Common myeloid progenitor, CD34-positive (primary cell): Measurements from ENCODE around the gene BGLAP.

ENCODE experiments used
- CTCF ChIA-PET: fragments of 350-600 bp; sonication (Branson Sonifier 250); formaldehyde crosslinking; loops from one replicate; lab custom pipeline; 2021; ENCODE audit warnings: antibody characterized with exemption; lab: Charles Lee
- POLR2A ChIA-PET: fragments of 350-600 bp; sonication (Branson Sonifier 250); formaldehyde crosslinking; loops from one replicate; lab custom pipeline; 2021; ENCODE audit warnings: antibody characterized with exemption; lab: Charles Lee
- DNase-seq, 3 donors: peaks; one replicate each; pipeline versions ENCODE4 v3.0.0 to v3.0.0-alpha.2; 2013
- H3K27ac ChIP-seq, 2 experiments: 1 replicate in 1 of 2; 2 replicates in 1 of 2; pipeline ENCODE4 v1.7.0; 2013; ENCODE audit warnings: inconsistent platforms in 2 of 2, low read length in 2 of 2, mild to moderate bottlenecking in 2 of 2, low read depth in 1 of 2, moderate library complexity in 1 of 2; ENCODE audit not compliant: severe bottlenecking in 2 of 2, insufficient read depth in 1 of 2, poor library complexity in 1 of 2
- H3K27me3 ChIP-seq, 5 experiments: replicated peaks in 2 of 5; 1 replicate in 3 of 5; 2 replicates in 2 of 5; pipeline versions ENCODE4 v1.6.1 to v1.7.0; 2013; ENCODE audit warnings: low read length in 4 of 5, mild to moderate bottlenecking in 2 of 5, moderate library complexity in 2 of 5, inconsistent platforms in 1 of 5; ENCODE audit not compliant: insufficient read depth in 5 of 5, control insufficient read depth in 4 of 5
- H3K36me3 ChIP-seq, 4 experiments: 1 replicate in 2 of 4; 2 replicates in 2 of 4; pipeline versions ENCODE4 v1.6.1 to v1.7.0; 2013; ENCODE audit warnings: low read length in 3 of 4, control low read depth in 1 of 4, mild to moderate bottlenecking in 1 of 4; ENCODE audit not compliant: control insufficient read depth in 4 of 4, insufficient read depth in 4 of 4
- H3K4me1 ChIP-seq, 4 experiments: 1 replicate in 3 of 4; 2 replicates in 1 of 4; pipeline versions ENCODE4 v1.6.1 to v1.7.1; 2013; ENCODE audit warnings: low read length in 3 of 4, mild to moderate bottlenecking in 3 of 4, control low read depth in 1 of 4, inconsistent platforms in 1 of 4, moderate library complexity in 1 of 4; ENCODE audit not compliant: control insufficient read depth in 4 of 4, insufficient read depth in 4 of 4; ENCODE audit errors: control extremely low read depth in 1 of 4
- H3K4me3 ChIP-seq, 7 experiments: 1 replicate in 4 of 7; 2 replicates in 3 of 7; pipeline versions ENCODE4 v1.5.1 to v1.7.0; 2013; ENCODE audit warnings: mild to moderate bottlenecking in 7 of 7, low read length in 6 of 7, moderate library complexity in 6 of 7, inconsistent platforms in 2 of 7, low read depth in 2 of 7, control low read depth in 1 of 7; ENCODE audit not compliant: insufficient read depth in 4 of 7, control insufficient read depth in 1 of 7; ENCODE audit errors: extremely low read depth in 1 of 7
- H3K9me3 ChIP-seq, 5 experiments: 1 replicate in 4 of 5; 2 replicates in 1 of 5; pipeline versions ENCODE4 v1.6.1 to v1.7.1; 2013; ENCODE audit warnings: low read length in 4 of 5, mild to moderate bottlenecking in 2 of 5, inconsistent platforms in 1 of 5, low read depth in 1 of 5, moderate library complexity in 1 of 5; ENCODE audit not compliant: control insufficient read depth in 4 of 5, insufficient read depth in 2 of 5; ENCODE audit errors: control extremely low read depth in 1 of 5
- WGBS: methylation state at CpG from one replicate; pipeline ENCODE4 v1.1.5; 2013; ENCODE audit not compliant: insufficient coverage; 5-methylcytosine and 5-hydroxymethylcytosine counted together

BGLAP gene

GRCh38 chr1:156198831-156199349 lies 43.1 kb upstream of the BGLAP start:
- no peaks in the 10 kb centered on the region for H3K9me3 ChIP-seq
- no peak overlapping the region for H3K27ac ChIP-seq
- peaks cover 7 to 59% (median 31%) of the 10 kb centered on the region in 4 experiments for H3K36me3 ChIP-seq
- H3K4me3 ChIP-seq = no peak overlapping the region
- ChIA-PET CTCF (interaction anchor here (1.0 to 1.9 kb wide), 7 partner anchors 12 to 102 kb away, joined by 3 to 6 read pairs (median 4); partner anchors contain the start of gene PMF1), POLR2A (interaction anchor here (0.6 kb wide), 1 partner anchor 124 kb away, joined by 3 read pairs; no protein-coding TSS in a partner anchor)
- peaks cover 2 to 13% (median 8%) of the 10 kb centered on the region in 4 experiments for H3K4me1 ChIP-seq
- H3K27me3 ChIP-seq = no peaks in the 10 kb centered on the region
- DNase-seq = no peak
- 91% methylated on average over 3 of the region's 5 CpGs for WGBS

GRCh38 chr1:156200044-156200443 lies 41.9 kb upstream of the BGLAP start:
- Histone ChIP-seq H3K4me3 (no peak overlapping the region), H3K36me3 (peaks cover 14 to 59% (median 33%) of the 10 kb centered on the region in 4 experiments), H3K9me3 (no peaks in the 10 kb centered on the region), H3K27ac (no peak overlapping the region), H3K27me3 (no peaks in the 10 kb centered on the region), H3K4me1 (peaks cover 0 to 3% (median 0%) of the 10 kb centered on the region in 4 experiments)
- DNase-seq = no peak
- ChIA-PET CTCF (interaction anchor here (0.6 to 1.9 kb wide), 5 partner anchors 10 to 74 kb away, joined by 3 to 5 read pairs (median 4); no protein-coding TSS in a partner anchor), POLR2A (interaction anchor here (0.6 to 0.9 kb wide), 2 partner anchors 12 to 18 kb away, joined by 5 to 7 read pairs; partner anchors contain the start of gene PMF1)
- 92% methylated on average over 8 of the region's 8 CpGs for WGBS

- Histone ChIP-seq H3K4me3 (no peak overlapping the region), H3K9me3 (no peaks in the 10 kb centered on the region), H3K4me1 (peaks cover 0 to 3% (median 0%) of the 10 kb centered on the region in 4 experiments), H3K27me3 (no peaks in the 10 kb centered on the region), H3K36me3 (peaks cover 19 to 58% (median 41%) of the 10 kb centered on the region in 4 experiments), H3K27ac (no peak overlapping the region)
- ChIA-PET POLR2A (no interaction called here), CTCF (interaction anchor here (1.1 kb wide), 1 partner anchor 10 kb away, joined by 3 read pairs; the partner anchor contains the start of gene PMF1)
- DNase-seq = no peak
Measured at GRCh38 chr1:156203331-156203730, 38.7 kb upstream of the BGLAP start.

GRCh38 chr1:156204686-156205085 lies 37.3 kb upstream of the BGLAP start:
- Histone ChIP-seq H3K9me3 (no peaks in the 10 kb centered on the region), H3K4me1 (peaks cover 0 to 3% (median 0%) of the 10 kb centered on the region in 4 experiments), H3K4me3 (no peak overlapping the region), H3K27me3 (no peaks in the 10 kb centered on the region), H3K27ac (no peak overlapping the region), H3K36me3 (peaks cover 19 to 58% (median 40%) of the 10 kb centered on the region in 4 experiments)
- 100% methylated on average over 2 of the region's 3 CpGs for WGBS
- no peak for DNase-seq
- ChIA-PET CTCF (interaction anchor here (0.8 kb wide), 1 partner anchor 10 kb away, joined by 3 read pairs; the partner anchor contains the start of gene SLC25A44), POLR2A (no interaction called here)

- Histone ChIP-seq H3K4me1 (peaks cover 4 to 29% (median 18%) of the 10 kb centered on the region in 4 experiments), H3K4me3 (no peak overlapping the region), H3K36me3 (peaks cover 14 to 58% (median 30%) of the 10 kb centered on the region in 4 experiments), H3K9me3 (no peaks in the 10 kb centered on the region), H3K27ac (no peak overlapping the region), H3K27me3 (no peaks in the 10 kb centered on the region)
- DNase-seq = no peak
- 100% methylated on average over 2 of the region's 3 CpGs for WGBS
- POLR2A ChIA-PET = interaction anchor here (2.2 kb wide), 1 partner anchor 14 kb away, joined by 6 read pairs; no protein-coding TSS in a partner anchor
- CTCF ChIA-PET = interaction anchor here (1.3 to 1.6 kb wide), 3 partner anchors 13 to 63 kb away, joined by 3 to 6 read pairs (median 5); no protein-coding TSS in a partner anchor
Measured at GRCh38 chr1:156211243-156211642, 30.7 kb upstream of the BGLAP start.

GRCh38 chr1:156212130-156212529 lies 29.9 kb upstream of the BGLAP start:
- no peak for DNase-seq
- WGBS = 97% methylated on average over 7 of the region's 9 CpGs
- ChIA-PET POLR2A (interaction anchor here (0.6 to 1.3 kb wide), 8 partner anchors 9 to 85 kb away, joined by 3 to 9 read pairs (median 4); no protein-coding TSS in a partner anchor), CTCF (interaction anchor here (0.7 to 2.9 kb wide), 6 partner anchors 13 to 115 kb away, joined by 3 to 11 read pairs (median 6); partner anchors contain the start of gene SLC25A44)
- Histone ChIP-seq H3K4me3 (peak overlapping the region in 6 of 7 experiments; percentile 89 to 98 (median 93)), H3K27ac (peak overlapping the region; percentile 98), H3K4me1 (peaks cover 4 to 30% (median 19%) of the 10 kb centered on the region in 4 experiments), H3K9me3 (no peaks in the 10 kb centered on the region), H3K27me3 (no peaks in the 10 kb centered on the region), H3K36me3 (peaks cover 11 to 54% (median 28%) of the 10 kb centered on the region in 4 experiments)
